HEK293 (cell line): ENCODE results near the gene RHBG.

Experiments used
- YY1 ChIP-seq: fragments of 450-650 bp; formaldehyde crosslinking; IDR thresholded peaks from 2 replicates; pipeline ENCODE4 v1.5.1; 2018; ENCODE audit warnings: missing biosample characterization, missing genetic modification characterization
- ZNF366 ChIP-seq: fragments of 450-650 bp; formaldehyde crosslinking; conservative IDR thresholded peaks from 2 replicates; pipeline ENCODE4 v1.5.1; 2016; ENCODE audit warnings: missing biosample characterization, missing genetic modification characterization

- TF ChIP-seq YY1: no peak
- no peak for TF ChIP-seq ZNF366 (tag by site-specific recombination)
Observed at GRCh38 chr1:156410238-156410637, 41.2 kb downstream of the RHBG start.
